Activated T-helper 1 cell treated with Interleukin-2 at 50 U/mL for 16 hours (primary cell): Measurements from ENCODE around the gene TIMM8B.
A peak's percentile ranks its signal among the peaks of the same experiment; 100 is the strongest.
"Not testable (repeated sequence)": the region's sequence is repeated elsewhere in the genome, so short reads cannot be mapped to it uniquely, and the experiment has no call there.

Experiments
- DNase-seq: peaks from one replicate; pipeline ENCODE4 v3.0.0-alpha.2; 2020; ENCODE audit warnings: low read depth

Gene TIMM8B, protein sequence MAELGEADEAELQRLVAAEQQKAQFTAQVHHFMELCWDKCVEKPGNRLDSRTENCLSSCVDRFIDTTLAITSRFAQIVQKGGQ

DNA sequence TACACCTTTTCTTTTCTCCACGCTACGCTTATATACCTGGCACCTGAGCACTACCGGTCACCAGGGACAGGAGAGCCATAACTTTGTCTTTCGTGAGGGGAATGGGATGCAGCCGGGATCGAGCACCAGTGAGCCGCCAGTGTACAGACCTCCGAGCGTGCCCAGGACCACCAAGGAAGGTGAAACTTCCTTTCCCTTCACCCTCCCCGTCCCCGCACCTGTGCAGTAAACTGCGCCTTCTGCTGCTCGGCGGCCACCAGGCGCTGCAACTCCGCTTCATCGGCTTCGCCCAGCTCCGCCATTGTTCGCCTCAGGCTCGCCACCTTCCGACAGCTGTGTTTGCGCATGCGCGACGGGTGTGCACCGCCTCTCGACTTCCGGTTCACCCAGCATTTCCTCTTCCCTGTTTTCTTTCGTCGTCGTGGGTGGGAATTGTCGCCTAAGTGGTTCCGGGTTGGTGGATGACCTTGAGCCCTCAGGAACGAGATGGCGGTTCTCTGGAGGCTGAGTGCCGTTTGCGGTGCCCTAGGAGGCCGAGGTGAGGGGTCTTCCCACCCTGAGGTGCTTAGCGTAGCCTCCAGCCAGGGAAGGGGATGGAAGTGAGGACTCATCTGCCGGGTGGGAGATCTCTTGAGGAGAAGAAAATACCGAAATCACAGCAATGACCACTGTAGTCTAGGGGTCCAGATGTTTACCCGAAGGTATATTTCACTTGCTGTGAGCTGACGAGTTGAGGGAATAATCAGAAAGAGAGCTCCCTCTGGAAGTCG lies at the start of gene TIMM8B, which contains the start of gene SDHD:
TSS of gene TIMM8B (minus strand) at position 335 of the 770 bp plus-strand sequence. CDS start at position 302, 33 bp downstream.
TSS of gene SDHD (plus strand) at position 452 of the 770 bp plus-strand sequence. CDS start at position 487, 35 bp downstream.
- peak; percentile 93 for DNase-seq

DNA sequence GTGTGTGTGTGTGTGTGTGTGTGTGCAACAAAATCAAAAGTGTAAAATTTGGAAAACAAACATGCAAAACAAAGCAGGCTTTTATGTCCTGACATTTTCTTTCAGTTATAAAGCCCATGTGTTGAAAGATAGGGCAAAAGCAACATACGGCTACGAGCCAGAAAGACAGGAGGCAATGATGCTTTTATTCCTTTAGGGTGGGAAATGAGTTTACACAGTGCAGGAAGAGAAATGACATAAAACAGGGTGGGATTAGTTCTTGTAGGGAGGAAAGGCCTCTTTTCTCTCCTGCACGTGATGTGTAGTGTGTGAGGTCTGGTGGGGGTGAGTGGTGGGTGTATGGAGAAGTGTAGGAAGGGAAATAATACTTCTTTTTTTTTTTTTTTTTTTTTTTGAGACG lies 47.9 kb upstream of the TIMM8B start:
- DNase-seq = no peak

DNA sequence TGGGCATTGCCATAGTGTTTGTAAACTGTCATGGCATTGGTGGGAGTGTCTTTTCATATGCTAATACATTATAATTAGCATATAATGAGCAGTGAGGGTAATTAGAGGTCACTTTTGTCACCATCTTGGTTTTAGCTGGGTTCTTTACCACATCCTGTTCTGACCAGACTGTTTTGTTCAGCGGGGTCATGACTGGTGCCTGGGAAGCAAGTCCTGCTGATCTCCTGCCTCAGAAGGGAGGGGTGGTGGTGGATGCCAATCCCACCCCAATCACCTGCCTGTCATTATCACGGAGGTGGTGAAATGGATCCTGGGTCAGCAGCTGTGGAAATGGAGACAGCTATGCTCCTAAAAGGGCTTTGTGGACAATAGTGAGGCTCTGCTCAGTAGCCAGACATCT lies 46.2 kb upstream of the TIMM8B start:
- no peak for DNase-seq

DNA sequence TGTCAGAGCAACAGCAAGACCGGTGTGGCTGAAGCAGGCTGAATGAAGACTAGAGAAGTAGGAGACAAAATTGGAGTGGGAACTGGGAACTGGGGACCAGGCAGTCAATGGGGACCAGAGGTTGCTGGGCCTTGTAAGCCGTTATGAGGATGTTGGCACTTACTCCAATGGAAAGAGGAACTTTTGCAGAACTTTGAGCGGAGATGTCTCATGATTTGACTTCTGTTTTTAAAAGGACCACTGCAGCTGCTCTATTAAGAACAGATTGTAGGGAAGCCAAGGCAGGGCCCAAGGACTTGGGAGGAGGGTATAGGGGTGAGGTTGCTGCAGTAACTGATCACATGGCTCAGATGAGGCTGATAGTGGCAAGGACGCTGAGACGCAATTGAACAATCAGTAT lies 43.1 kb upstream of the TIMM8B start:
- DNase-seq = no peak

DNA sequence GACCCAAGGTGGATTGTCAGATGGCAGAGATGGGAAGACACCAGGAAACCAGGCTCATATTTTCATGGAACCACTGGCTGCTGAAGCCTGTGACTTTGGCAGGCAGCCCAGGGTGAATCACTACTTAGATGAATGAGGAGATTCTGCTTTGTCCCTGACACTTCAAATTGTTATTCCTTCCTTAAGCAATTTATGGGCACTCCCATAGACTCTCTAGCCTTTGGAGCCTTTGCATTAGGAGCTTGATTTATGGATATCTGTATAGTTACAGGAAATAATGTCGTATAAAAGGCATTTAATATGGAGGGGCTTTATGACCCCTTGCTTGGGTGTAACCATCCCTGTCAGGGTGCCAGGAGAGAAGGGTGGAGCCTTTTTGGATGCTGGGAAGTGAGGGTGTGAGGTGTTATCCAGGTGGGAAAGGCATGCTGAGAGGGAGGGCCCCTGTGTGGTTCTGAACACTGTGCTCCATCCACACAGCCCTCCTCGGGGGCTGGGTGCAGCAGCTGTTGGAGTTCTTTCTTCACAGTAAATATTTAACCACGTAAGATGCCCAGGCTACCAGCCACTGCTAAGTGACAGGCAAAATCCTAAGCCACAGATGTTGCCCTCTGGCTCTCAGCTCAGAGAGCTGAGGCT lies 42.0 kb upstream of the TIMM8B start:
- no peak for DNase-seq

DNA sequence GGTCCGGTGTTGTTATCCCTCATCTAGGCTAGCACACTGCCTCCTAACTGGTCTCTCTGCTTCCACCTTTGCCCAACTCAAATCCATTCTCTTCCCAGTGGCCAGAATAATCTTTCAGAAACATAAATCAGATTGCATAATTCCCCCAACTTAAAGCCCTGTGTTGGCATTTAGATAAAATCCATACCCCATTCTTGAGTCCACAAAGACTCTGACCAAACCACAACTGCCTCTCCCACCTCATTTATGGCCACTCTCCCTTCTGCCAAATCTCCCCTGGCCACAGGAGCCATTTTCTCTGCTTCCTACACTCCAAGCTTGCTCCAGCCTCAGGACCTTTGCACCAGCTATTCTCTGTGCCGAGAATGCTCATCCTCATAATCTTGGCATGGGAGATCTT lies 40.5 kb upstream of the TIMM8B start:
- no peak for DNase-seq

DNA sequence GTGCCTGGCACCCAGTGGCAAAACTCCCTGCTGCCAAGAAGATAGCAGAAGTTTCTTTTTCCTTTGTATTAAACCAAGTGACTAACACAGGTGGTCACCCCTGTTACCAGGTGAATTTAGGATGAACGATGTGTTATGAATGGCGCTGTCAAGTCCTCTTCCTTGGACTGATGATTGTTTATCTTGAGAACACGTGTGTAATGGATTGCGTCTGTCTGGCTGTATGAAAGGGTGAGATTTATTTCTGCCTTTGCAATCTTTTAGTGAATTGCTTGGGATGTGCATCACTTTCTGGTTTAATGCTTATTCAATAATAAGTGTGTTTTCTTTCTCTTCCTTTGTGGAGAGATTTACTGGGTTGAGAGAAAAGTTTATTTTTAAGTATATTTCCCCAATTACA lies 36.6 kb upstream of the TIMM8B start:
- DNase-seq = no peak

DNA sequence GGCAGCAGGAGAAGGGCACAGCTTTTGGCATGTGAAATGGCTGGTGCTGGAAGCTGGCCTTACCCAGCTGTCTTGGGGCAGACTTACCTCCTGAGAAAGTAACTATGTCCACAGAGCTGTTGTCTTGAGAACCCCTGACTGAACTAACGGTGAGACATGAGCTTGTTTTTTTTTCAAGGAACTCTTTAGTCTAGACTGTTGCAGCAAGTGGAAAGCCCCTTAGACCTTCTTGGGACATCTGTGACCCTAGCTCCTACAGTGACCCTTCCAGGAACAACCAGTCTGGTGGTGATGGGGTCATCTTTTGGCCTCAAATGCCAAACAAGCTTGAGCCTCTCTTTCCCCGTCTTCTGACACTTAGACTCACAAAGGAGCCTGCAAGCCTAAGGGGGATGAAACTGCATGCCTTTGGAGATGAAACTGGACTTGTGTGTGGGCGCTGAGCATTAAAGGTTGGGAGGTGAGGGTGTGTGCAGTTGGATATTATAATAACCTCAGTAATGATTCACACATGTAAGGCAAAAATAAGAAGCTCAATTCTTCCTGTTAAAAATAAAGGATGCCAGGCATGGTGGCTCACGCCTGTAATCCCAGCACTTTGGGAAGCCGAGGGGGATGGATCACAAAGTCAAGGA lies 35.5 kb upstream of the TIMM8B start:
- no peak for DNase-seq

DNA sequence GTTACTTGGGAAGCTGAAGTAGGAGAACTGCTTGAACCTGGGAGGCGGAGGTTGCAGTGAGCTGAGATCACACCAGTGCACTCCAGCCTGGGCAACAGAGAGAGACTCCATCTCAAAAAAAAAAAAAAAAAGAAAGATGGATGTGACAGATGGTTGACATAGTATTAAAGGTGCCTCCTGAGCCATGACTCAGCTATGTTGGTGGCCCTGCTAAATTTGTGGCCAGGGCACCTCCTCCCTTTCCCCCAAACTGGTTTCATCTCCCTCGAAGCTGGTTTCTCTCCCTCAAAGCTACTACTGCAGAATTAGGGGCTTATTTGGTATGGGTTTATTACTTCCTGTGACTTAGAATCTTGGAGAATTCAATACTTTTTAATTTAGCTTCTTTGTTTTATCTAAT lies 31.6 kb upstream of the TIMM8B start:
- no peak for DNase-seq

DNA sequence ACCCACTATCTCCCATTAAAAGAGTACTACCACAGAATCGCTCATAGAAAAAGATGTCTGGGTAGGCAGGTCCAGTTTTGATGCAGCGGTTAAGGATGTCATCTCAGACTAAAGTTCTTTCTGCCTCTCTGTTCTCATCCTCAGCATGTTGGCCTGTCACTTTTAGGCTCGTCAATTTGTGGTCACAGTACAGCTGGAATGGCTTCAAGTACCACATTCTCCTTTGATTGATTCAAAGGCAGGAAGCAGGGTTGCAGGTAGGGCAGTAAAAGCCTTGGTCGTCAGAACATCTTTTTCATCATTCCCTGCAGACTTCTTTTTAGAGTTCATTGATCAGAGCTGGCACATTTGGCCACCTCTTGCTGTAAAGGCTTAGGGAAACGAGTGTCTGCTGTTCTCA lies 28.8 kb upstream of the TIMM8B start:
- DNase-seq = no peak

DNA sequence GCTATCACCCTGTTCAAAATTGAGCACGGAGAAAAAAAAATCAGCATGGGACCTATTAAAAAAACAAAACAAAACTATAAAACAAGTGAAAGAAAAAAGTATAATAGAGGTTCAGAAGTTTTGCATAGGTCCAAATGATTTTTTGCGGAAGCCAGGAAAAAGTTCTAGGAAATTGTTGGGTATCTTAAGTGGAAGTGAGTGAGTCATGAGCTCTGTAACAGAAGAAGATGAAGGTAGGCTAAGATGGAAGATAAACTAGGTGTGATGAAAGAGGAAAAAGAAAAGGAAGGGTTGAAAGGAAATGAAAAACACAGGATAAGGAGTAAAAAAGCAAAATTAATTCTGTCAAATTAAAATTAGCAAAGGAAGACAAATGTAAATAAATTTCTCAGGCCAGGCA lies 27.9 kb upstream of the TIMM8B start:
- no peak for DNase-seq

DNA sequence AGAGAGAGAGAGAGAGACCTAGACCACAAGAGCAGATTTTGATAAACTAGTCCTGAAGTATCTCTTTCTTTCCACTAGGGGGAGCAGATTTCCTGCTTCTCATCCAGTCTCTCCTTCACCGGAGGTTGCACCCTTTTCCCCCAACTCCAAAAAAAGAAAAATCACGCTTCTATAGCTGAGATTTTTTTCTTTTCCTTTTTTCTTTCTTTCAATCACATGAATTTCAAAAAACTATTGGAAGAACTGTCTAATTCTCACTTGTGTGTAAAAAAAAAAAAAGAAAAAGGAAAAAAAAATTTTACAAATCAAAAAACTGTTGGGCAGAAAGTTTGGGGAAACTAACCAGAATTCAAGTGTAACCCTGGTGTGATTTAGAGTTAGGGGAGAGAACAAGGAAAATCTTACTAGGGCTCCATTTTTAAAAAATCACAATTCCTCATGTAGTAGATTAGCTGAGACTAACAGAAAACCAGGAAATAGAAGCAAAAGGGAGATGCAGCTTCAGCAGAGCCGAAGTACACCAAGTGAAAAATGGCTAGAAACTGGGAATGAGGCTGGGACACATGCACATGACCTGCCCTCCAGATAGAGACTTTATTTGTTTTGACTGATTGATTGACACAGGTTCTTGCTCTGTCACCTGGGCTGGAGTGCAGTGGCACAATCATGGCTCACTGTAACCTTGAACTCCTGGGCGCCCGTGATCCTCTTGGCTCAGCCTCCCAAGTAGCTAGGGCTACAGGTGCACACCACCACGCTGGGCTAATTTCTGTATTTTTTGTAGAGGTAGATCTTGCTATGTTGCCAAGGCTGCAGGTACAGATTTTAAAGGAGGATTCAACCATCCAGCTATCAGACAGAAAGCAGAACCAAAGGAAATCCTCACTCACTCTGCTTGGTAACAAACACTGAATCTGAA lies 27.2 kb upstream of the TIMM8B start:
- DNase-seq = no peak

DNA sequence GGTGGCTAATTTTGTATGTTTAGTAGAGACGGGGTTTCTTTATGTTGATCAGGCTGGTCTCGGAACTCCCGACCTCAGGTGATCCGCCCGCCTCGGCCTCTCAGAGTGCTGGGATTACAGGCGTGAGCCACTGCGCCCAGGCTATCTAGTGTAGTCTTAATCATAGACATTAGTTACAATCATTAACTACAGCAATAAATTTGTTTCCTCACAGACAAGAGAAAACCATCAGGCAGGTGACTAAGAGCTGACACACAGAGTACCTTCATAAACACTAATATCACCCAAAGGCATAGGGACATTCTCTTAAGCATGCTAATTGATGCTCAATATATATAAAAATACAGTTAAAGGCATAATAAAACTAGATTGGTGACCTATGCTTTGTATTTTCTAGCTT lies 19.5 kb upstream of the TIMM8B start:
- DNase-seq = no peak

DNA sequence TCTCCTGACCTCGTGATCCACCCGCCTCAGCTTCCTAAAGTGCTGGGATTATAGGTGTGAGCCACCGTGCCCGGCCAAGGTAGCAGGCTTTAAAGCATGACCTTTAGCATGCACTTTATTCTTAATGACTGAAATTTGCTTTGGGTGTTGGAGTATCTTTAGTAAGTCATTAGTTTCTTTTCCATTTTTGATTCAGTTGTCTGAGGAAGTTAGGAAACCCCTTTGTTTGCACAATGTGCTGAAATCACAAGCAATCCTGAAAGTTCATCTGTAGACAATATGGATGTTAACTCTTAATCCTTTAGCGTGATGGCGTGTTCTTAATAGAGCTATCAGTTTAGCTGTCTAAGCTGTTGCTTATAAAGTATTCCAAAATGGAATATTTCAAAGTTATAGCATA lies 16.9 kb upstream of the TIMM8B start:
- no peak for DNase-seq

DNA sequence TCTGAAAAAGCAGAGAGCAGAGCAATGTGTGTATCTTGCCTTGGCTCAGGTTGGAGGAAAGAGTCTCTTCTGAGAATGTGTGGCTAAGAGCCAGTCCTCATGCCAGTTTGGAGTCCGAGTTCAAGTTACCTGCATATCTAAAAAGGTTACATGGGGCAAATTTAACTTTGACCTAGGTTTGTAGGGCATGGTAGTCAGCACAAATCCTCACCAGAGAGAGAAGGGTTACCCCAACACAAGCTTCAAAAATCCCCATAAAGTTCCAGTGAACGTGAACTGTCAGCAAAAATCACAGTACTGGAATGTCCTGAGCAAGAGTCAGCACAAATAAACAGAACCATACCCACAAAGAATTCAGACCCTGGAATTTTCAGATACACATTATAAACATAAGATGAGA lies 13.9 kb upstream of the TIMM8B start:
- DNase-seq = no peak

DNA sequence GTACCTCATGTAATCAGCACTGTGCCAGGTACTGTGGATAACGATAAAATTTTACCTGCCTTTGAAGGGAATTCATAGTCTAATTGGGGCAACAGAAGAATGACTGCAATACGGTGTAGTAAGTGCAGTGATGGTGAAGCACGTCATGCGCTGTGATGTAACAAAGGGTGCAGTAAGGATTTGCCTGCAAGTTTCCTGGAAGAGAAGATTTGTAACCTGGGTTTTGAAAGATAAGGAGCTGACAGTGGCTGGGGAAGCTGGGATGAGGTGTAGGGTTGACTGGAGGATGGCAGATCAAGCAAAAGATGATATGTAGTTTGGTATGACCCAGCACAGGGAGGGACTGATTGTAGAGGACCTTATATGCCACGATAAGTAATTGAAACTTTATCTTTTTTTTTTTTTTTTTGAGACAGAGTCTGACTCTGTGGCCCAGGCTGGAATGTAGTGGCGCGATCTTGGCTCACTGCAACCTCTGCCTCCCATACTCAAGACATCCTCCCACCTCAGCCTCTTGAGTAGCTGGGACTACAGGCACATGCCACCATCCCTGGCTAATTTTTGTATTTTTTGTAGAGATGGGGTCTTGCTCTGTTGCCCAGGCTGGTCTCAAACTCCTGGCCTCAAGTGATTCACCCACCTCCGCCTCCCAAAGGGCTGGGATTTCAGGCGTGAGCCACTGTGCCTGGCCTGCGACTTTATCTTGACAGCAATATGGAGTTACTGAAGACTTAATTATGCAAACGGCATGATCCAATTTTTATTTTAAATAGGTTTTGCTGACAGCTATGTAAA lies 11.4 kb upstream of the TIMM8B start:
- no peak for DNase-seq

DNA sequence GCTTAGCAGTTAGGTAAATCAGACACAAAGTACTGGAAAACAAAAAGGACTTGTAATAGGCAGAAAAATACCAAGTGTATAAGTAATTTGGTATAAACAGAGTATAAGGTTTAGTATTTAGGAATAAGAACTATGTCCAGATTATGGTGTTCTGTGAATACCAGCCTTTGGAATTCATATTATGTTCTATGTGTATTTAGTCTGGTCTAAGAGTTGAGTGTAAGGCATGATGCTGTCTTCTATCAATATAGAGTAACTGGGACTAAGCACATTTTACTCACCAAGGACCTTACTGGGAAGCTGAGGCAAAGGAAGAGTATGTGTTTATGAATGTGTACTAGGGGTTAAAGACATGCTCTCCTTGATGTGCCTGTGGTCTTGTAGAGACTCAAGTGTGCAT lies 9.6 kb upstream of the TIMM8B start:
- DNase-seq = no peak

DNA sequence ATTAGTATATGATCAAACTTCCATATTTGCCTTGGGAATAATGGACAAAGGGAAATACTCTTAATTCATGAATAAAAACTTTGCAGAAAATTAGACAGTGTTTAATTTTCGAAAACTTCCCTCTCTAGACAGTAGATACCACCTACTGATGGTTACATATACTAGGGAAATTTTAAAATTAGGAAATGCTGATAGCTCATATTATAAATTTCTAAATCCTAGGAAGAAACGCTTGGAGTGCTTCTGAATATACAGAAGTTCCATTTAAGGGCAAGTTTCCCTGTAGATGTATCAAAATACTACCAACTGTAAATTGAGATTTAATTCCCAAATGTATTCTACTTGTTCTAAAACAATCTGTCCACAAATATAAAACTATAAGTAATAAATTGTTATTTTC lies 8.7 kb upstream of the TIMM8B start:
- not testable (repeated sequence) for DNase-seq

DNA sequence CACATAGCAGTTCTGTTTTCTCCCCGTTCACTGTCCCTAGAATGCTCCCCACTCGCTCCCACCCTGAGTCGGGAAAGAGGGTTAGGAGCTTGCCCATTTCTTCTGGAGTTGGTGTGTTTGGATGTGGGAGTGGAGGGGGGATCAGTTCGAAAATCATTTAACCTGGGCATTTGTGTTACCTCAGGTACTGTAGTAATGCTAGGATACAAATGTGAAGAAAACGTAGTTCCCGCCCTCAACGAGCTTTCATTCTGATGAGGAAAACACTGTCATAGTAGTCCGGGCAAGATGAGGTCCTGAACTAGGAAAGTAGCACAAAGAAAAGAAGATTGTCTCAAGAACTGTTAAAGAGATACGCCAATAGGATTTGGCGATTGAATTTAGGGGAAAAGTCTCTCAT lies 656 bp upstream of the TIMM8B start:
- no peak for DNase-seq

DNA sequence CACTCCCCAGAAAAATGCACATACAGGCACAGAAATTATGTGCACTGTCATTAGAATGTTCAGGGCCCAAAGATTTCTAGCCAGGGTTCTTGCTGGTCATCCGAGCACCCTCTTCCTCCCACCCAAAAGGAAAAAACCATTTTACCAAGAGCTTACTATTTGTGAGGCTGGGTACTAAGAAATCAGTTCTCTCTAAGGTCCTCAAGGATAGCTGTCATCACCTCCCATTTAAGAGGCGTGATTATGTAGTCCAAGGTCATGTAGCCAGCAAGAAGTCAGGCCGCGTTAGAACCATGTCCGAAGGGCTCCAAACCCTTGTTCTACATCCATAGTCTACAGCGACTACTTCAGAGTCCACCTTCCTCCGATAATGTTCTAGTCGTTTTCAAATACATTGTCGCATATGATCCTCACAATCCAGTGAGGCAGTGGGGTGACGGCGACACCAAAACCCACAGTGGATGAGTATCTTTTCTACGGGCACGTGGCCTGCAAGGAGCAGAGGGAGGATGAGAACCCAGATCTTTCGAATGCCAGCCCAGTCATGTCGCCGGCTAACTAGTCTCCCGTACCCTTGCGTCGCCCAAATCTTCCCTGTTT lies 634 bp downstream of the TIMM8B start:
- no peak for DNase-seq

DNA sequence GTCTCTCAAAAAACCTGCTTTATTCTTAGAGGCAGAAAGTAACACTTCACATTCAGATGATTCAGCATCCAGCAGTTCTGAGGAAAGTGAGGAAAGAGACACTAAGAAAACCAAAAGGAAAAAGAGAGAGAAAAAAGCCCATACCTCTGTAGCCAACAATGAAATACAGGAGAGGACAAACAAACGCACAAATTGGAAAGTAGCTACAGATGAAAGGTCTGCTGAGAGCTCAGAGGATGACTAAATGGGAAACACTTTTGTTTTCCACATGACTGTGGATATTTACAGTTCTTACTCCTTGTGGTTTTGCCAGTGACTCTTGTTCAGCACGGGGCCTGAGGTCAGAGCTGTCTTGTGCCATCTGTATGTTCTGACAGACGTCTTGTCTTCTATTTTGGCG lies 3.8 kb downstream of the TIMM8B start:
- no peak for DNase-seq
